OCI-LY1 (cell line): ENCODE measurements around the gene FBXO28.

ENCODE experiments used
- EZH2 ChIP-seq: fragments of 200-600 bp; sonication (generic), shearing (Covaris generic); IDR thresholded peaks from 2 replicates; pipeline ENCODE4 v1.8.0; 2017; ENCODE audit warnings: borderline replicate concordance, mixed run types, mild to moderate bottlenecking, antibody characterized with exemption, low read length, moderate library complexity, mixed read lengths
- TF ChIP-seq, protein P1 (sequence below): fragments of 200-600 bp; sonication (generic), shearing (Covaris generic); IDR thresholded peaks from 2 replicates; pipeline ENCODE4 v1.5.1; 2017; ENCODE audit warnings: mild to moderate bottlenecking, antibody characterized with exemption, low read length, moderate library complexity, mixed read lengths

DNA sequence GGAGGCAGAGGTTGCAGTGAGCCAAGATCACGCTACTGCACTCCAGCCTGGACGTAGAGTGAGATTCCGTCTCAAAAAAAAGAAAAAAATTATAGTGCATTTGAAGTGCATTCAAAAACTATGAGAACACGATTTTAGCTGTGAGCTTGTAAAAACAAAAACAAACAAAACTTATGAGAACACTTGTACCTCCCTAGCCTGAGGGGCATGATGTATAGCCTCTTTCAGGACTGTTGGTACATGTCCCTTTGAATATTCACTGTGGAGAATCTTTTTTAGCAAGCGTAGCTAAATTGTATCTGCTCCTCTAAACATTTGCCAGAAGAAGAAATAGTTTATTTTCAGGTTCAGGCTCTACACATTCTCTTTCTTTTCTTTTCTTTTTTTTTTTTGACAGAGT, 59.6 kb downstream of the FBXO28 start:
- TF ChIP-seq, protein P1, sequence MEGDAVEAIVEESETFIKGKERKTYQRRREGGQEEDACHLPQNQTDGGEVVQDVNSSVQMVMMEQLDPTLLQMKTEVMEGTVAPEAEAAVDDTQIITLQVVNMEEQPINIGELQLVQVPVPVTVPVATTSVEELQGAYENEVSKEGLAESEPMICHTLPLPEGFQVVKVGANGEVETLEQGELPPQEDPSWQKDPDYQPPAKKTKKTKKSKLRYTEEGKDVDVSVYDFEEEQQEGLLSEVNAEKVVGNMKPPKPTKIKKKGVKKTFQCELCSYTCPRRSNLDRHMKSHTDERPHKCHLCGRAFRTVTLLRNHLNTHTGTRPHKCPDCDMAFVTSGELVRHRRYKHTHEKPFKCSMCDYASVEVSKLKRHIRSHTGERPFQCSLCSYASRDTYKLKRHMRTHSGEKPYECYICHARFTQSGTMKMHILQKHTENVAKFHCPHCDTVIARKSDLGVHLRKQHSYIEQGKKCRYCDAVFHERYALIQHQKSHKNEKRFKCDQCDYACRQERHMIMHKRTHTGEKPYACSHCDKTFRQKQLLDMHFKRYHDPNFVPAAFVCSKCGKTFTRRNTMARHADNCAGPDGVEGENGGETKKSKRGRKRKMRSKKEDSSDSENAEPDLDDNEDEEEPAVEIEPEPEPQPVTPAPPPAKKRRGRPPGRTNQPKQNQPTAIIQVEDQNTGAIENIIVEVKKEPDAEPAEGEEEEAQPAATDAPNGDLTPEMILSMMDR = no peak
- TF ChIP-seq EZH2 = no peak
